GM12864 (cell line): ENCODE results near the gene APC2.

Source experiments
- DNase-seq: peaks from one replicate; pipeline ENCODE4 v3.0.0-alpha.2; 2011; ENCODE audit warnings: low read depth
- H3K4me3 ChIP-seq: 2 replicates; pipeline ENCODE4 v1.5.1; 2011; ENCODE audit warnings: mild to moderate bottlenecking, low read depth, low read length, control low read depth
- TF ChIP-seq, protein P1 (sequence below): IDR thresholded peaks from 2 replicates; pipeline ENCODE4 v1.5.1; 2011; ENCODE audit warnings: low read depth, mild to moderate bottlenecking, moderate library complexity, low read length, control low read depth, inconsistent platforms; ENCODE audit errors: missing control alignments

APC2 gene

GRCh38 chr19:1445185-1445931 lies 4.6 kb upstream of the APC2 start:
- TF ChIP-seq, protein P1, sequence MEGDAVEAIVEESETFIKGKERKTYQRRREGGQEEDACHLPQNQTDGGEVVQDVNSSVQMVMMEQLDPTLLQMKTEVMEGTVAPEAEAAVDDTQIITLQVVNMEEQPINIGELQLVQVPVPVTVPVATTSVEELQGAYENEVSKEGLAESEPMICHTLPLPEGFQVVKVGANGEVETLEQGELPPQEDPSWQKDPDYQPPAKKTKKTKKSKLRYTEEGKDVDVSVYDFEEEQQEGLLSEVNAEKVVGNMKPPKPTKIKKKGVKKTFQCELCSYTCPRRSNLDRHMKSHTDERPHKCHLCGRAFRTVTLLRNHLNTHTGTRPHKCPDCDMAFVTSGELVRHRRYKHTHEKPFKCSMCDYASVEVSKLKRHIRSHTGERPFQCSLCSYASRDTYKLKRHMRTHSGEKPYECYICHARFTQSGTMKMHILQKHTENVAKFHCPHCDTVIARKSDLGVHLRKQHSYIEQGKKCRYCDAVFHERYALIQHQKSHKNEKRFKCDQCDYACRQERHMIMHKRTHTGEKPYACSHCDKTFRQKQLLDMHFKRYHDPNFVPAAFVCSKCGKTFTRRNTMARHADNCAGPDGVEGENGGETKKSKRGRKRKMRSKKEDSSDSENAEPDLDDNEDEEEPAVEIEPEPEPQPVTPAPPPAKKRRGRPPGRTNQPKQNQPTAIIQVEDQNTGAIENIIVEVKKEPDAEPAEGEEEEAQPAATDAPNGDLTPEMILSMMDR: peak; percentile 87
- DNase-seq: no peak
- peak overlapping the region; percentile 47 for H3K4me3 ChIP-seq

DNA sequence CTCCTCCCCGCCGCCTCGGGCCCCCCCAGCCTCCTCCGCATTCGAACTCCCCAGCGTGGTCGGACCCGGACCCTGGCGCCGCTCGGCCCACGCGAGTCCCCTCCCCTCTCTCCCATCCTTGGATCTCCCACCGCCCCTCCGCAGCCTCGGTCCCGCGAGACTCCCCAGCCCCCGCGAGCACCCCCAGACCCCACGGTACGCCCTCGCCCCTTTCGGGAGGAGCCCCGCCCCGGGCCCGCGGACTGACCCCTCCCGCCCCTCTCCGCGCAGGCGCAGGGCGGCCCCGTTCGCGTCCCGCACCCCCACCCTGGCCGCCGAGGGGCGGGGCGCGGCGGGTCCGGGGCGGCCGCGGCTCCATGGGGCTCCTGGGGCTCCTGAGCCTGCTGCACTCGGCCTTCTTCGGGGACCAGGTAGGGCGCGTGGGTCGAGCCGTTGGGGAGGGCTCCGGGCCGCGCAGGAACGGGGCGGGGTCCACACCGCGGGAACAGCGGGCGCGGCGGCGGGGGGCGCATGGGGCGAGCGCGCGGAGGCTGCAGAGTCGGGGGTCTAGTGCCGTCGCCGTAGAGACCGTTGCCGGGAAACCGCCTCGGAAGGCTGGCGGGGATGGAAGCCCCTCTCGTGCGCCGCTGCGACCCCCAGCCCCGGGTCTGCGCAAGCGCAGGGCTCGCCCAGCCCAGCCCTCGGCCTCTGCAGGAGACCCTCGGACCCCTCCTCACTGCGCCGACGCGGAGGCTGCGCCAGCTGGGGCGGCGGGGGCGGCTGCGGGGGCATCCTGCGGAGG lies 3.8 kb upstream of the APC2 start:
- DNase-seq: no peak
- H3K4me3 ChIP-seq: no peak overlapping the region
- TF ChIP-seq, protein P1: no peak

DNA sequence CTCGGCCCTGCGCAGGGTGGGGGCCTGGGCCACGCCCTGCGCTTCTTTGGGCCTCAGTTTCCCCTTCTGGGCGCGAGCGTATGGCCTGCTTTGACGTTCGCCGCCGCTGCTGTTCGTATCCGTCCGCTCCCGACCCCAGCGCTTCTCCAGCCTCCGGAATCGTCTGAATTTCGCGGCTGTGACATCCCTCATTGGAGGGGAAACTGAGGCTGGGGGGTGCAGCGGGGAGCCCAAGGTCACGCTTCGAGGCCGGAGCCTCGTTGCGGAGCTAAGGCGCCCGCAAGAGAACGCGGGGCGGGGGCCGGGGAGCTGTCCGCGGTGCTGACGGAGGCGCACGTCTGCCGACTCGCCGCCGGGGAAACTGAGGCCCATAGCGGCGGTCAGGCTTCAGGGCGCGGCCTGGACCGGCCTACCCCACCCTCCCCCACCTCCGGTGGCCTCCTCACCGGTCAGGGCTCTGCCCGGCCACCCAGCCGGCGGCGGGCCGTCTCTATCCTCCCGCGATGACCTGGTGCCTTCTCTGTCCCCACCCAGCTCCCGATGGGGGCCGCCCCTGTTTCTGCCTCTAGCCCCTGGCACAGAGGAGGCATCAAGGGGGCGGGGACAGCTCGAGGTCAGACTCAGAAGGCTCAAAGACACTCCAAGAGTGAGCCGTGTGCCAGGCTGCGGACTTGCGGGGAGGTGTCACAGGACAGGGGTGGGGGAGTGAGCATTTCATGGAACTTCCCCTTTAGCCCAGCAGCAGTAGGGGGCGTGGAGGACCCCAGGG lies 3.0 kb upstream of the APC2 start:
- H3K4me3 ChIP-seq: no peak overlapping the region
- TF ChIP-seq, protein P1: no peak
- DNase-seq: no peak

GRCh38 chr19:1447504-1447903 lies 2.4 kb upstream of the APC2 start:
- no peak for DNase-seq
- TF ChIP-seq, protein P1: no peak
- H3K4me3 ChIP-seq: no peak overlapping the region

DNA sequence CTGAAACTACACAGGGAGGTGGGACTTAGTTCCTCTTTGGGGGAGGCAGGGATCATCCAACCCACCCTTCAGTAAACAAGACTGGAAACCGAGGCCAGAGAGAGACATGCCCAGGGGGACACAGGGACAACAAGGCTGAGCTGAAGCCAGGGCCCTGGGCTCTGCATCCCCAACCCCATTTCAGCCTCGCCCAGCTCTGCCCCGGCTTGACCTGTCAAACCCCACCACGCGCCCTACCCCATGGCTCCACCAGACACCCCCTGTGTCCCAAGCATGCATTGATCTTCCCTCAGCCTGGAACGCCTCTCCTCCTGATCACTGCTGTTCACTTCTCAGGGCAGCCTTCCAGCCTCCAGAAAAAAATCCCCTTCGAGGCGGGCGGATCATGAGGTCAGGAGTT lies 2.0 kb upstream of the APC2 start:
- TF ChIP-seq, protein P1: no peak
- H3K4me3 ChIP-seq: no peak overlapping the region
- no peak for DNase-seq

DNA sequence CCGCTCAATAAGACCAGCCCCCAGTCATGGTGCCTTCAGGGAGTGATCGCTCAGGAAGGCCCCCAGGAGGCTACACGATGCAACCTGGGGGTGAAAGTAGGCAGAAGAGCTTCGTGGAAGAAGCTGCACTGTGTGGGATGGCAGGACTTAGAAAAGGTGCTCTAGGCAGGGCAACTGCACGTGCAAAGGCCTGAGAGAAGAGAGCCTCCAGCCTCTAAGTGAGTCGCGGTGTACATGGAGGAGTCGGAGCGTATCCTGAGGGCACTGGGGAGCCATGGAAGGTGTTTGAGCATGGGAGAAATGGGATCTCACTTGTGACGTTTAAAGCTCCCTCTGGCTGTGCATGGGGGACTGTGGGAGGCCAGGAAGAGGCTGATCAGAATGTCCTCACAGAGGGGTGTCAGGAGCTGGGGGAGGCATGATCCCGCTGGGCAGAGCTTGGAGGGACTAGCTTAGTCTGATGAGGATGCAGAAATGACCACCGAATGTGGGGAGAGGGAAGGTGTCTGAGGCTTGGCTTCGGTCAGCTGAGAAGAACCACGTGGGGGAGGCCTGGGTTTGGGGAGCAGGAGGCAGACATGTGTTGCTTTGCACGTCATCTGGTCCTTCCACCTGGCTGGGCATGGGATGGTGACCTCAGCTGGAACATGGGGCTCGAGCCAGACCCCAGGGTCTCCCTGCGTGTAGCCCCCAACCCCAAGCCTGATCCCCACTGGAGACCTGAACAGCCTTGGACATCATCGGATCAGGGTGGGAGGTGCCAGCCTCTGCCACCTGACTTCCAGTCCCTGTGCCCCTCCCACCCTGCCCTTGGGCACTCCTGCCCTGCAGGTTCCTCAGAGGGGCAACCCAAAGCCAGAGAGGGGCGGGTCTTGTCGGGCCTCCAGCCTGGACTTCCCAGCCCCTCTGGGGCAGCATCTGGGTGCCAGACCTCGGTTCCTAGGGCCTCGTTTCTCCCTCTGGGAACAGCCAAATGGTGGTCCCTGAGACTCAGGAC lies 1.1 kb downstream of the APC2 start:
- H3K4me3 ChIP-seq: no peak overlapping the region
- TF ChIP-seq, protein P1: no peak
- no peak for DNase-seq
